Gastrocnemius medialis (tissue), 4 donors: ENCODE measurements around the gene NFAM1. TPM values are rescaled to one million over a fixed set of nuclear protein-coding genes. Genes with fewer than 3 reads are reported as not detected.

Source experiments
- ATAC-seq, 2 donors: fragments of 150-250 bp; one replicate each; pipeline ENCODE4 v1.9.1; 2016
- DNase-seq, 2 donors: peaks; one replicate each; pipeline ENCODE4 v3.0.0-alpha.2; 2019
- H3K27ac ChIP-seq, 4 donors: fragments of 200-600 bp; sonication (generic); 1 replicate in 1 of 4; 2 replicates in 3 of 4; pipeline ENCODE4 v1.5.1; 2016 to 2018; ENCODE audit warnings: mild to moderate bottlenecking in 2 of 4, moderate library complexity in 1 of 4
- H3K27me3 ChIP-seq, 3 donors: fragments of 200-600 bp; sonication (generic) in 2 of 3; 1 replicate in 1 of 3; 2 replicates in 2 of 3; pipeline versions ENCODE4 v1.5.1 to v1.6.0; 2016 to 2019; ENCODE audit warnings: mild to moderate bottlenecking in 1 of 3, moderate library complexity in 1 of 3
- H3K36me3 ChIP-seq, 2 donors: fragments of 200-600 bp; sonication (generic) in 1 of 2; one replicate each; pipeline ENCODE4 v1.5.1; 2017 to 2018
- H3K4me1 ChIP-seq, 2 donors: fragments of 200-600 bp; sonication (generic) in 1 of 2; one replicate each; pipeline ENCODE4 v1.5.1; 2016 to 2017; ENCODE audit warnings: mild to moderate bottlenecking in 2 of 2
- H3K4me3 ChIP-seq, 4 donors: fragments of 200-600 bp; sonication (generic) in 3 of 4; 1 replicate in 1 of 4; 2 replicates in 3 of 4; pipeline ENCODE4 v1.5.1; 2016 to 2019; ENCODE audit warnings: mild to moderate bottlenecking in 2 of 4
- H3K9me3 ChIP-seq, 3 donors: fragments of 200-600 bp; sonication (generic) in 2 of 3; 1 replicate in 1 of 3; 2 replicates in 2 of 3; pipeline ENCODE4 v1.5.1; 2016 to 2019
- POLR2A ChIP-seq, 2 donors: fragments of 450-650 bp; IDR thresholded peaks; one replicate each; pipeline ENCODE4 v1.6.1; 2017; ENCODE audit warnings: antibody characterized with exemption in 2 of 2, mild to moderate bottlenecking in 2 of 2, moderate library complexity in 2 of 2
- in situ Hi-C, 4 donors: fragments of 200-750 bp; cut with MboI; loops; one replicate each; pipeline versions ENCODE4 v1.15.0 to v1.8.0; 2017; ENCODE audit warnings: low sequenced_read_pairs in 4 of 4
- intact Hi-C: fragments of 100-400 bp; cut with DNase I; formaldehyde crosslinking; loops from one replicate; pipeline ENCODE4 v1.15.1; 2023; ENCODE audit warnings: low total_unique reads
- total RNA-seq, 4 donors: library from RNA; depleted of rRNA; stranded (reverse); fragments of >200 nt; gene quantifications; one replicate each; pipeline versions ENCODE4 v1.1.0 to v1.2.3, GENCODE V29; 2016
- TF ChIP-seq, protein P1 (sequence below), 5 experiments: fragments of 450-650 bp in 3 of 5; fragments of 200-600 bp in 2 of 5; sonication (generic) in 2 of 5; IDR thresholded peaks in 4 of 5; conservative IDR thresholded peaks in 1 of 5; 1 replicate in 4 of 5; 2 replicates in 1 of 5; pipeline ENCODE4 v1.5.1; 2016 to 2019; ENCODE audit warnings: antibody characterized with exemption in 5 of 5, mild to moderate bottlenecking in 3 of 5, moderate library complexity in 3 of 5

The NFAM1 gene
- total RNA-seq, 4 donors from 2014 or later, result 0.20 to 0.59 (median 0.58) TPM; not detected in 1

DNA sequence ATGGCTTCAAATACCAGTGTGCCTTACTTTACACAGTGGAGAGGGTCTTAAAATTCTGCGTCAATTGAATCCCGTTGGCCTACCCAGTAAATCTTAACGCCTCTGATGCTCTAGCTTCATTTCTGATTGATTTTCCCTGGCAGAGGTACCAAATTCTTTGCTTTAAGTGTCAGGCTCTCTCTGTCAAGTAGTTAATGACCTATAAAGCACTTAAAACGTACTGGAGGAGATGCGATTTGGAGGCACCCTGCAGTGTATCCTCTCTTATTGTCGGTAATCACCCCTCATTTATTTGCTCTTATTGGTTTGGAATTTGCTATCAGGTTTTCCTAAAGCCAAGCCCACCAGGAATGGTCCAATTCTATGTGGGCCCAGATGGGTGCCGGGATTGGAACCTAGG lies 59.2 kb downstream of the NFAM1 start:
- Histone ChIP-seq H3K27ac (no peak overlapping the region), H3K9me3 (no peaks in the 10 kb centered on the region), H3K27me3 (peaks cover 8 to 10% (median 9%) of the 10 kb centered on the region in 3 donors), H3K4me3 (no peak overlapping the region), H3K4me1 (peaks cover 8 to 16% of the 10 kb centered on the region in 2 donors), H3K36me3 (no peaks in the 10 kb centered on the region)
- in situ Hi-C loops, result no loop called here
- ATAC-seq, result no peak
- no peak for DNase-seq
- intact Hi-C loops, result no loop called here
- no peak for TF ChIP-seq POLR2A (IDR thresholded peaks at IDR 0.05)
- TF ChIP-seq, protein P1, sequence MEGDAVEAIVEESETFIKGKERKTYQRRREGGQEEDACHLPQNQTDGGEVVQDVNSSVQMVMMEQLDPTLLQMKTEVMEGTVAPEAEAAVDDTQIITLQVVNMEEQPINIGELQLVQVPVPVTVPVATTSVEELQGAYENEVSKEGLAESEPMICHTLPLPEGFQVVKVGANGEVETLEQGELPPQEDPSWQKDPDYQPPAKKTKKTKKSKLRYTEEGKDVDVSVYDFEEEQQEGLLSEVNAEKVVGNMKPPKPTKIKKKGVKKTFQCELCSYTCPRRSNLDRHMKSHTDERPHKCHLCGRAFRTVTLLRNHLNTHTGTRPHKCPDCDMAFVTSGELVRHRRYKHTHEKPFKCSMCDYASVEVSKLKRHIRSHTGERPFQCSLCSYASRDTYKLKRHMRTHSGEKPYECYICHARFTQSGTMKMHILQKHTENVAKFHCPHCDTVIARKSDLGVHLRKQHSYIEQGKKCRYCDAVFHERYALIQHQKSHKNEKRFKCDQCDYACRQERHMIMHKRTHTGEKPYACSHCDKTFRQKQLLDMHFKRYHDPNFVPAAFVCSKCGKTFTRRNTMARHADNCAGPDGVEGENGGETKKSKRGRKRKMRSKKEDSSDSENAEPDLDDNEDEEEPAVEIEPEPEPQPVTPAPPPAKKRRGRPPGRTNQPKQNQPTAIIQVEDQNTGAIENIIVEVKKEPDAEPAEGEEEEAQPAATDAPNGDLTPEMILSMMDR (IDR thresholded peaks at IDR 0.05 in 4 of 5, conservative IDR thresholded peaks at IDR 0.05 in 1 of 5), result no peak

DNA sequence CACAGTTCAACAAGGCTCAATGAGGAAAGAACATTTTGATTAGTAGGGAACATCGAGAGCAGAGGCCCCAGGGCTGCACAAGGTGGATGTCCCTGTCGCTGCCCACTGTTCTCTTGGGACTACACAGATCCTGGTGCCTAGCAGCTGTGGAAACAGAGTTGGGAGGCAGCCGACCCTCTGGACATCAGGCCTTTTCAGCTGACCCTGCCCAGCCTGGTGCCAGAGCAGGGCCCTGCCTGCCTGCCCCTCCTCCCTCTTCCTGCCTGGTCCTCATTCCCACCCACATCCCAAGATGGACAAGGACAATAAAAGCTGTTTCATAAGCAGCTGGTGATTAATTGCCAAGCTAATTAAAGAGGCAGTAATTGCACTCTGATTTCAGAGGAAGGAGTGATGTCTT lies 60.7 kb downstream of the NFAM1 start:
- H3K4me1 ChIP-seq, result peaks cover 11 to 18% of the 10 kb centered on the region in 2 donors
- no peak overlapping the region for H3K27ac ChIP-seq
- H3K4me3 ChIP-seq, result no peak overlapping the region
- DNase-seq (no peak), ATAC-seq (no peak)
- intact Hi-C loops (no loop called here), in situ Hi-C loops (no loop called here)
- H3K27me3 ChIP-seq, result peaks cover 9 to 16% (median 10%) of the 10 kb centered on the region in 3 donors
- no peaks in the 10 kb centered on the region for H3K36me3 ChIP-seq
- TF ChIP-seq, protein P1 (IDR thresholded peaks at IDR 0.05 in 4 of 5, conservative IDR thresholded peaks at IDR 0.05 in 1 of 5), result no peak
- no peak for TF ChIP-seq POLR2A (IDR thresholded peaks at IDR 0.05)
- H3K9me3 ChIP-seq, result no peaks in the 10 kb centered on the region

DNA sequence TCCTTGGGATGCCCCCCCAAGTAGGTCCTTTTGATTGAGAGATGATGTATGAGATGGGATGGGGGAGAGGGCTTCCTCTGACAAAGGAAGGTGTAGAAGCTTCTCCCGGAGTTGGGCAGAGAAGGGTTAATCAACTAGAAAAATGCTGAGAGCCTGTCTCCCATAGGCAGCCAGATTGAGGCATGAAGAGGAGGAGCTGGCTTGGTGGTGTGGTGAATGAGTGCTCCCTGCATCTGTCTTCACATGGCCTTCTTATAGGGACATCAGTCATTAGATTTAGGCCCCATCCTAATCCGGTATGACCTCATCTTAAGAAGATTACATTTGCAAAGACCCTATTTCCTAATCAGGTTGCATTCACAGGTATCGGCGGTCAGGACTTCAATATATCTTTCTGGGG lies 61.1 kb downstream of the NFAM1 start:
- intact Hi-C loops, result no loop called here
- Histone ChIP-seq H3K27ac (no peak overlapping the region), H3K27me3 (peaks cover 9 to 16% (median 10%) of the 10 kb centered on the region in 3 donors), H3K36me3 (no peaks in the 10 kb centered on the region), H3K9me3 (no peaks in the 10 kb centered on the region), H3K4me1 (peaks cover 11 to 18% of the 10 kb centered on the region in 2 donors), H3K4me3 (no peak overlapping the region)
- ATAC-seq (no peak), DNase-seq (no peak)
- TF ChIP-seq, protein P1 (IDR thresholded peaks at IDR 0.05 in 4 of 5, conservative IDR thresholded peaks at IDR 0.05 in 1 of 5), result no peak
- no peak for TF ChIP-seq POLR2A (IDR thresholded peaks at IDR 0.05)
- in situ Hi-C loops, result no loop called here

DNA sequence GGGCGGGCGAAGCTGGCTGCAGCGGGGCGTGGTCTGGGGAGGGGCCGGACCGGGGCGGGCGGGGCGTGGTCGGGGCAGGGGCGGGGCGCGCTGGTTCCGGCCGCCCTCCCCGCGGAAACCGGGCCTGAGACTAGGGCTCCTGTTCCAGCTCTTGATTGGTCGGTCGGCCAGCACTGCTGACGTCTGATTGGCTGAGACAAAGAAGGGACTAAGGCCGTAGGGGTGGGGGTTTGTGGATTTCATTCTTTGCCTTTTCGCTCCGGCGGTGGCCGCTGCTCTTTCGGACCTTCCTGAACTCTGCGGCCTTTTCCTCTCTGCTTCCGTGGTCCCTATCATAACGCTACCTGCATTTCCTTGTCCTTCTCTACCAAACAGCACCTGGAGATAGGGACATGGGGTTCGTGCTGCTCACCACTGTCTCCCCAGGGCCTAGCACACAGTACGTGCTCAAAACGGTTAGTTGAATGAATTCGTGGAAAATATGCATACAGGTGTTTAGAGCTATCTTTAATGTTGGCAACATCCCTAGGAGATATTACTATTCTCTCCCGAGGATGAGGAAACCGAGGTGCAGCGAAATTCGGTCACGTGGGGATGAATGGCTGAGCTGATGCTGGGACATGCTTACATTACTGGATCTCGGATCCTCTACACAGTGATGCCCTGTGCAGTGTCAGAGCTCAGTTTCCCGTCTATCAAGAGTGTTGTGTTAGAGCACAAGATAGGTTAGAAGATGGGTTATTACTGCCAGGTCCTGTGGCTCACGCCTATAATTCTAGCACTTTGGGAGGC lies 62.8 kb downstream of the NFAM1 start:
- H3K4me3 ChIP-seq, result peak overlapping the region; percentile 60 to 76 (median 68)
- TF ChIP-seq, protein P1 (IDR thresholded peaks at IDR 0.05 in 4 of 5, conservative IDR thresholded peaks at IDR 0.05 in 1 of 5), result no peak
- no peak for TF ChIP-seq POLR2A (IDR thresholded peaks at IDR 0.05)
- H3K27me3 ChIP-seq, result peaks cover 10 to 18% (median 13%) of the 10 kb centered on the region in 3 donors
- peak; percentile 96 to 97 for ATAC-seq
- peak; percentile 87 to 91 for DNase-seq
- in situ Hi-C loops (no loop called here), intact Hi-C loops (loop anchor here (2.0 to 5.0 kb wide), 3 partner anchors 99 to 423 kb away; partner anchors contain the start of genes CENPM, NAGA, PHETA2 and TCF20)
- peaks cover 11 to 18% of the 10 kb centered on the region in 2 donors for H3K4me1 ChIP-seq
- H3K9me3 ChIP-seq, result no peaks in the 10 kb centered on the region
- H3K36me3 ChIP-seq, result no peaks in the 10 kb centered on the region
- H3K27ac ChIP-seq, result peak overlapping the region in 2 of 4 donors; percentile 39 to 40
